B cell (primary cell): ENCODE results near the gene TPK1. TPM values are rescaled to one million over a fixed set of nuclear protein-coding genes. Genes with fewer than 3 reads are reported as not detected.

Experiments
- ATAC-seq: fragments of 200-7000 bp; cut with Tn5 transposase; one replicate; pipeline ENCODE4 v1.10.0; 2021; ENCODE audit warnings: low read depth, mild to moderate bottlenecking, moderate number of reproducible peaks, moderate library complexity
- CTCF ChIA-PET: fragments of 350-600 bp; sonication (Branson Sonifier 250); formaldehyde crosslinking; loops from one replicate; lab custom pipeline; 2021; ENCODE audit warnings: antibody characterized with exemption, inconsistent platforms; lab: Charles Lee
- POLR2A ChIA-PET: fragments of 350-600 bp; sonication (Branson Sonifier 250); formaldehyde crosslinking; loops from one replicate; lab custom pipeline; 2021; ENCODE audit warnings: antibody characterized with exemption; lab: Charles Lee
- DNase-seq: peaks from one replicate; pipeline ENCODE4 v3.0.0; 2013
- H2AFZ ChIP-seq: 2 replicates; pipeline ENCODE4 v1.6.1; 2012; ENCODE audit warnings: mild to moderate bottlenecking, low read depth, low read length; ENCODE audit not compliant: insufficient read depth, poor library complexity, severe bottlenecking
- H3K27ac ChIP-seq, 2 donors: 1 replicate in 1 of 2; 2 replicates in 1 of 2; pipeline ENCODE4 v1.5.1; 2012 to 2013; ENCODE audit warnings: low read length in 2 of 2, mild to moderate bottlenecking in 2 of 2, moderate library complexity in 1 of 2
- H3K27me3 ChIP-seq, 4 experiments: fragments of 200-600 bp in 1 of 4; sonication (generic) in 1 of 4; replicated peaks in 1 of 4; 1 replicate in 2 of 4; 2 replicates in 2 of 4; pipeline versions ENCODE4 v1.6.1 to v1.7.0; 2013 to 2016; ENCODE audit warnings: low read length in 3 of 4, mild to moderate bottlenecking in 2 of 4, mixed read lengths in 1 of 4, moderate library complexity in 1 of 4; ENCODE audit not compliant: insufficient read depth in 4 of 4, control insufficient read depth in 3 of 4; ENCODE audit errors: control extremely low read depth in 1 of 4
- H3K36me3 ChIP-seq, 2 experiments: replicated peaks in 1 of 2; 1 replicate in 1 of 2; 2 replicates in 1 of 2; pipeline versions ENCODE4 v1.6.1 to v1.7.1; 2013; ENCODE audit warnings: low read length in 1 of 2; ENCODE audit not compliant: insufficient read depth in 2 of 2, control insufficient read depth in 1 of 2; ENCODE audit errors: control extremely low read depth in 1 of 2, extremely low read depth in 1 of 2
- H3K4me1 ChIP-seq, 2 donors: fragments of 200-600 bp in 1 of 2; sonication (generic) in 1 of 2; 1 replicate in 1 of 2; 2 replicates in 1 of 2; pipeline versions ENCODE4 v1.5.1 to v1.6.1; 2013 to 2017; ENCODE audit warnings: low read length in 2 of 2; ENCODE audit not compliant: control insufficient read depth in 2 of 2, insufficient read depth in 2 of 2
- H3K4me2 ChIP-seq: replicated peaks from 2 replicates; pipeline ENCODE3; 2012; ENCODE audit warnings: mild to moderate bottlenecking, low read depth, low read length; ENCODE audit not compliant: poor library complexity, severe bottlenecking
- H3K4me3 ChIP-seq, 5 experiments: fragments of 200-600 bp in 1 of 5; sonication (generic) in 1 of 5; 1 replicate in 3 of 5; 2 replicates in 2 of 5; pipeline versions ENCODE4 v1.5.1 to v1.7.0; 2011 to 2016; ENCODE audit warnings: low read length in 4 of 5, mild to moderate bottlenecking in 4 of 5, low read depth in 2 of 5, control low read depth in 1 of 5, moderate library complexity in 1 of 5; ENCODE audit not compliant: insufficient read depth in 1 of 5; ENCODE audit errors: control extremely low read depth in 1 of 5, extremely low read depth in 1 of 5
- H3K79me2 ChIP-seq: fragments of 200-600 bp; sonication (generic); one replicate; pipeline ENCODE4 v1.6.0; 2016; ENCODE audit warnings: low read length; ENCODE audit not compliant: control insufficient read depth, insufficient read depth
- H3K9ac ChIP-seq: fragments of 200-600 bp; sonication (generic); 2 replicates; pipeline ENCODE4 v1.6.1; 2017; ENCODE audit warnings: mild to moderate bottlenecking, low read length, moderate library complexity
- H3K9me3 ChIP-seq, 3 donors: one replicate each; pipeline versions ENCODE4 v1.6.1 to v1.7.1; 2013; ENCODE audit warnings: low read length in 2 of 3; ENCODE audit not compliant: control insufficient read depth in 2 of 3, insufficient read depth in 1 of 3; ENCODE audit errors: control extremely low read depth in 1 of 3
- H4K20me1 ChIP-seq: 2 replicates; pipeline ENCODE4 v1.6.0; 2012; ENCODE audit warnings: mild to moderate bottlenecking, low read length; ENCODE audit not compliant: insufficient read depth, control insufficient read depth, poor library complexity, severe bottlenecking
- H3K27ac Mint-ChIP-seq: one replicate; pipeline ENCODE4 v1.8.0; 2021; ENCODE audit warnings: mixed read lengths
- H3K27me3 Mint-ChIP-seq: one replicate; pipeline ENCODE4 v1.8.0; 2021; ENCODE audit warnings: mixed read lengths
- H3K4me1 Mint-ChIP-seq: one replicate; pipeline ENCODE4 v1.8.0; 2021; ENCODE audit warnings: mixed read lengths
- H3K4me3 Mint-ChIP-seq: one replicate; pipeline ENCODE4 v1.8.0; 2021; ENCODE audit warnings: mixed read lengths
- H3K9me3 Mint-ChIP-seq: one replicate; pipeline ENCODE4 v1.8.0; 2022; ENCODE audit warnings: mixed read lengths; ENCODE audit not compliant: insufficient read depth
- CTCF ChIP-seq: fragments of 200-600 bp; IDR thresholded peaks from one replicate; pipeline ENCODE4 v1.8.0; 2022; ENCODE audit warnings: antibody characterized with exemption, mild to moderate bottlenecking
- EZH2 ChIP-seq: IDR thresholded peaks from 2 replicates; pipeline ENCODE4 v1.6.1; 2012; ENCODE audit warnings: borderline replicate concordance, low read depth, mild to moderate bottlenecking, moderate library complexity, low read length; ENCODE audit not compliant: insufficient read depth, poor library complexity, severe bottlenecking
- WGBS: methylation state at CpG from one replicate; pipeline ENCODE4 v1.1.5; 2013; ENCODE audit warnings: missing lambda C conversion rate; ENCODE audit not compliant: insufficient coverage; 5-methylcytosine and 5-hydroxymethylcytosine counted together
- intact Hi-C: fragments of 100-400 bp; cut with micrococcal nuclease; formaldehyde crosslinking; loops from one replicate; pipeline ENCODE4 v1.10.0; 2022
- polyA plus RNA-seq: library from polyadenylated mRNA; depleted of rRNA; stranded (reverse); fragments of >200 nt; gene quantifications from 2 replicates; pipeline ENCODE4 v1.2.3, GENCODE V29; 2012
- total RNA-seq, 2 donors: library from RNA; stranded (reverse); fragments of 120-200 nt in 1 of 2; gene quantifications; 1 replicate in 1 of 2; 2 replicates in 1 of 2; pipeline versions ENCODE4 v1.2.3 to v1.2.4, GENCODE V29; 2013 to 2022

Gene TPK1
- total and polyA plus RNA-seq, 2 donors (not counting 1 experiment from before 2014, with no cell fraction given), result 13.7 to 26.4 TPM

GRCh38 chr7:144628176-144628575, 207.7 kb downstream of the TPK1 start:
- TF ChIP-seq EZH2 (no peak), CTCF (no peak)
- Histone ChIP-seq H4K20me1 (no peaks in the 10 kb centered on the region), H2AFZ (no peak overlapping the region), H3K79me2 (no peaks in the 10 kb centered on the region), H3K4me2 (no peak overlapping the region), H3K27ac (no peak overlapping the region), H3K9me3 (peaks cover 0 to 12% (median 11%) of the 10 kb centered on the region in 3 donors), H3K9ac (no peak overlapping the region), H3K4me3 (no peak overlapping the region), H3K36me3 (no peaks in the 10 kb centered on the region), H3K27me3 (no peaks in the 10 kb centered on the region), H3K4me1 (peaks cover 0 to 9% of the 10 kb centered on the region in 2 donors)
- H3K27me3 Mint-ChIP-seq, result no peaks in the 10 kb centered on the region
- DNase-seq, result no peak
- POLR2A ChIA-PET, result no interaction called here
- intact Hi-C loops, result no loop called here
- no peak overlapping the region for H3K4me3 Mint-ChIP-seq
- H3K9me3 Mint-ChIP-seq, result peaks cover 10% of the 10 kb centered on the region
- CTCF ChIA-PET, result no interaction called here
- H3K4me1 Mint-ChIP-seq, result peaks cover 15% of the 10 kb centered on the region
- WGBS, result 44% methylated on average over 1 of the region's 2 CpGs
- ATAC-seq, result no peak
- no peak overlapping the region for H3K27ac Mint-ChIP-seq

GRCh38 chr7:144622745-144623144, 213.1 kb downstream of the TPK1 start:
- Histone ChIP-seq H3K4me1 (peaks cover 0 to 9% of the 10 kb centered on the region in 2 donors), H3K4me2 (no peak overlapping the region), H2AFZ (no peak overlapping the region), H3K79me2 (no peaks in the 10 kb centered on the region), H3K27me3 (no peaks in the 10 kb centered on the region), H4K20me1 (no peaks in the 10 kb centered on the region), H3K27ac (no peak overlapping the region), H3K9me3 (peaks cover 0 to 12% (median 0%) of the 10 kb centered on the region in 3 donors), H3K36me3 (peaks cover 0 to 12% of the 10 kb centered on the region in 2 experiments), H3K9ac (no peak overlapping the region), H3K4me3 (no peak overlapping the region)
- Mint-ChIP-seq H3K4me3 (no peak overlapping the region), H3K4me1 (peaks cover 15% of the 10 kb centered on the region), H3K27me3 (no peaks in the 10 kb centered on the region), H3K9me3 (peaks cover 9% of the 10 kb centered on the region), H3K27ac (no peak overlapping the region)
- ATAC-seq (no peak), DNase-seq (no peak)
- intact Hi-C loops, result no loop called here
- ChIA-PET CTCF (no interaction called here), POLR2A (no interaction called here)
- no peak for TF ChIP-seq EZH2
- WGBS, result no CpG with 5 or more reads among the region's 3 CpGs
